ENCODE measurements around the gene CYTH4. TPM values are rescaled to one million over a fixed set of nuclear protein-coding genes. Genes with fewer than 3 reads are reported as not detected.

The CYTH4 gene
- total and polyA plus RNA-seq, 10 of the 15 experiments (the other 5 are each of a cell fraction or from before 2014, with no cell fraction given), result 1.5 to 27.3 (median 16.9) TPM

DNA sequence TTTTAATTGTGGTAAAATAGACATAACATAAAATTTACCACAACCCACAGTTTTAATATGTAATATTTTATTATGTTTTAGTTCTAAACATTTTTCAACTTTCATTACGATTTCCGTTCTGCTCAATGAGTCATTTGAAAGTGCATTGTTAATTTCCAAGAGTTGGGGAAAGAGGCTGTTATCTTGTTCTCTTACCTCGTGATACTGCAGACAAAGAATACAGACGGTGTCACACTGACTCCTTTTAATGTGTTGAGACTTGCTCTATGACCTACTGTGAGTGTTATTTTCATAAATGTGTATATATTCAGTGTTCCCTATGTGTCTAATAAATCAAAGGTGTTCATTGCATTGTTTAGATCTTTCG lies 27.5 kb upstream of the CYTH4 start:
- FAIRE-seq (no peak), DNase-seq (ENCODE audit: low read depth, low spot score) (no peak), ATAC-seq (no peak)
- WGBS (ENCODE audit: insufficient coverage, insufficient replicate concordance, low lambda C conversion rate, missing lambda C conversion rate), result 82% methylated on average over 5 of the region's 5 CpGs
- in situ Hi-C loops (cut with MboI), result no loop called here
- H3K4me1 ChIP-seq (ENCODE audit: control insufficient read depth, insufficient read depth, low read length), result peaks cover 8% of the 10 kb centered on the region; the same call in 1 of the 2 replicates
- no peaks in the 10 kb centered on the region for H3K79me2 ChIP-seq (ENCODE audit: control insufficient read depth, insufficient read depth, low read length)
- no TSS peak for BruUV-seq (replicated peaks)
- no peak overlapping the region for H3K9ac ChIP-seq (ENCODE audit: control insufficient read depth, insufficient read depth, low read length)
- H4K20me1 ChIP-seq (ENCODE audit: control insufficient read depth, insufficient read depth), result no peaks in the 10 kb centered on the region
- H2AFZ ChIP-seq (ENCODE audit: control insufficient read depth, low read depth, low read length), result no peak overlapping the region
- H3K27ac ChIP-seq (ENCODE audit: control insufficient read depth, insufficient read depth), result no peak overlapping the region
- RAD21 ChIA-PET (ENCODE audit: unreplicated experiment), result interaction anchor here (1.2 to 6.6 kb wide), 3 partner anchors 8 to 32 kb away, joined by 3 to 84 read pairs (median 7); partner anchors contain the start of gene RAC2
- POLR2A ChIA-PET, result interaction anchor here (1.4 to 4.3 kb wide), 4 partner anchors 10 to 336 kb away, joined by 4 to 36 read pairs (median 18); partner anchors contain the start of gene RAC2
- SMC1A ChIA-PET (ENCODE audit: uncharacterized antibody, unreplicated experiment), result interaction anchor here (1.1 to 5.6 kb wide), 4 partner anchors 10 to 36 kb away, joined by 3 to 58 read pairs (median 4); partner anchors contain the start of gene RAC2
- intact Hi-C loops (cut with micrococcal nuclease; ENCODE audit: unreplicated experiment), result no loop called here
- CTCF ChIA-PET, result interaction anchor here (0.7 to 3.2 kb wide), 5 partner anchors 10 to 55 kb away, joined by 3 to 37 read pairs (median 11); partner anchors contain the start of gene RAC2
- TF ChIP-seq BRCA1 (IDR thresholded peaks at IDR 0.05; ENCODE audit: low read depth, low read length) (no peak), NR2C2 (IDR thresholded peaks at IDR 0.05; ENCODE audit: borderline replicate concordance, control insufficient read depth, insufficient read length, low read depth) (no peak), SUZ12 (IDR thresholded peaks at IDR 0.05; ENCODE audit: unreplicated experiment) (no peak), YBX1 (IDR thresholded peaks at IDR 0.05) (no peak), NFIC (IDR thresholded peaks at IDR 0.05; ENCODE audit: low read depth, low read length) (no peak), ETV6 (conservative IDR thresholded peaks at IDR 0.05 in 1 of 2, IDR thresholded peaks at IDR 0.05 in 1 of 2; ENCODE audit: borderline replicate concordance in 1 of 2, low read depth in 1 of 2) (no peak), SMC3 (IDR thresholded peaks at IDR 0.05; ENCODE audit: borderline replicate concordance, low read length) (no peak), FOXM1 (IDR thresholded peaks at IDR 0.05; ENCODE audit: low read depth, low read length) (no peak), NR2F1 (conservative IDR thresholded peaks at IDR 0.05) (no peak), ESRRA (IDR thresholded peaks at IDR 0.05; ENCODE audit: low read length) (no peak), TAF1 (IDR thresholded peaks at IDR 0.05; ENCODE audit: borderline replicate concordance, low read depth, low read length) (no peak), TBL1XR1 (IDR thresholded peaks at IDR 0.05; ENCODE audit: low read depth, low read length) (no peak), ZNF217 (IDR thresholded peaks at IDR 0.05) (no peak), MEF2A (IDR thresholded peaks at IDR 0.05; ENCODE audit: insufficient read depth, low read depth, low read length) (no peak)
- no peak overlapping the region for H3K4me2 ChIP-seq (ENCODE audit: control insufficient read depth, insufficient read depth)
- no peaks in the 10 kb centered on the region for H3K27me3 ChIP-seq (replicated peaks in 1 of 2; ENCODE audit: control insufficient read depth in 2 of 2, insufficient read depth in 2 of 2, low read length in 1 of 2)
- no peaks in the 10 kb centered on the region for H3K36me3 ChIP-seq (ENCODE audit: control insufficient read depth in 2 of 2, insufficient read depth in 2 of 2, low read length in 1 of 2)
- H3K9me3 ChIP-seq (replicated peaks; ENCODE audit: control insufficient read depth, insufficient read depth, low read length), result no peaks in the 10 kb centered on the region
- H3K4me3 ChIP-seq, result no peak overlapping the region

Measured in GM12878 (cell line).